Inferior parietal cortex (tissue), 1 donor: ENCODE measurements around the gene DLEC1.
A peak's percentile ranks its signal among the peaks of the same experiment; 100 is the strongest.

ENCODE experiments used
- DNase-seq: peaks from one replicate; pipeline ENCODE4 v3.0.0-alpha.2; 2016; ENCODE audit errors: extremely low spot score

Gene DLEC1

DNA sequence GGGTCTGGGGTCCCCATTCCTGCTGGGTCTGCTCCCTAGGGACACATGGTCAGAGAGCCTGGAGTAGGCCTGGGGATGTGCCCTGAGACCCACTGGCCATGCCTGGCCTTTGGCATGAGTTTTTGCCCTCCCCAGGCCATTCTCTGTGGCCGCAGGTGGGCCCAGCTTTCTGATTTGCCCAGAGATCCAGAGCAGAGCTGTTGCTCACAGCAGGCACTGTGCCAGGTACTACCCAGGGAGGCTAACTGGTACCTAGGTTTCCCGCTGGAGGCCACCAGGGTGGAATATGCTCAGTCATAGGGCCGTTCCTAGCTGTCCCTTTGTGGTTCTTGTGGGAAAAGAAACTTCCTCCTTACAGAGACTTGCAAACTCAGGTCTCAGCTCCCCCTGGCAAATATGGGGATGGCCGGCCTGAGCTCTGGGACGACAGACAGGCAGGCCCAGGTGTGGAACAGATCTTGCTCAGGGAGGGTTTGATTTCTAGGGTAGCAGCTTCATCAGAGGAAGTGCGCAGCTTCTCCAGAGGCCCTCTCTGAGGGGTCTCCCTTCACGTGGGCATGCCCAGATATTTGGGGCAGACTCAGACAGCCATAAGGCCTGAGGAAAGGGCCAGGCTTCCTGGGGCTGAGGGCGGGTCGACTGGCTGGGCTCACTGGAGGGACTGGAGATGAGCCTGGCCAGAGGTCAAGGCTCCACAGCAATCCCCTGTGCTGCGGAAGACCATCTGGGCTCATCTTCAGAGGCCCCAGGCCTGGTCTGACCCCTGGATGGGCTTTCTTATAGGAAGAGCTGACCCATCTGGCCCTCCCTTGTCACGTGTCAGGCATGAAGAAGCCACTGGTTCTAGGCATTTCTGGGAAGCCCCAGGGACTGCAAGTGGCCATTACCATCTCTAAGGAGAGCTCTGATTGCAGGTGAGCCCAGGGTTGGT is 69.9 kb downstream of the DLEC1 start:
- DNase-seq = no peak

DNA sequence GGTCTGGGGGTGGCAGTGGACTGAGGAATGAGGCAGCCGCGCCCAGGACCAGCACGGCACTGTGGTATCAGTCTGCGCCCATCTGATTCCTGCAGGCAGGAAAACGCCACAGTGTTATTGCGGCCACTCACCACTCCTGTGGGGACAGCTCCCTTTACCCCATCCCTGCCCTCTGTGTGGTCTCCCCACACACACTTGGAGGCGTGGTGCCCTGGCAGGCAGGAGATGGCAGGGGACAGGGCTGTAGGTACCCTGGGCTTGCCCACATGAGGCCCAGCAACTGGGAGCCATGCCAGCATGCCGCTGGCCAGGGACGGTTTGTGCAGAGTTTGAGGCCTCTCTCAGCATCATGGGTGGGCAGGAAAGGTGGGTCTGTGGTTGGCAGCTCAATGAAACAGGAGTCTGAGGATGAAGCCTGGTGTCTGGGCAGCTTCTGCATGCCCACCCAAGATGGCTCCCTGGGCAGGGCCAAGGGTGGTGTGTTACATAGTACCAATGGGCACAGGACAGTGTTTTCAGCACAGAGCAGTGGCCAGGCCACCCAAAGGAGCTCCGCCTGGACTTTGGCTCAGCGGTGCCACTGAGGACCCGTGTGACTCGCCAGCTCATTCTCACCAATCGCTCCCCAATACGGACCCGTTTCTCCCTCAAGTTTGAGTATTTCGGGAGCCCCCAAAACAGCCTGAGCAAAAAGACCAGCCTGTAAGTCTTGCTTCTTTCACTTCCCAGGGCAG is 70.7 kb downstream of the DLEC1 start:
- no peak for DNase-seq

DNA sequence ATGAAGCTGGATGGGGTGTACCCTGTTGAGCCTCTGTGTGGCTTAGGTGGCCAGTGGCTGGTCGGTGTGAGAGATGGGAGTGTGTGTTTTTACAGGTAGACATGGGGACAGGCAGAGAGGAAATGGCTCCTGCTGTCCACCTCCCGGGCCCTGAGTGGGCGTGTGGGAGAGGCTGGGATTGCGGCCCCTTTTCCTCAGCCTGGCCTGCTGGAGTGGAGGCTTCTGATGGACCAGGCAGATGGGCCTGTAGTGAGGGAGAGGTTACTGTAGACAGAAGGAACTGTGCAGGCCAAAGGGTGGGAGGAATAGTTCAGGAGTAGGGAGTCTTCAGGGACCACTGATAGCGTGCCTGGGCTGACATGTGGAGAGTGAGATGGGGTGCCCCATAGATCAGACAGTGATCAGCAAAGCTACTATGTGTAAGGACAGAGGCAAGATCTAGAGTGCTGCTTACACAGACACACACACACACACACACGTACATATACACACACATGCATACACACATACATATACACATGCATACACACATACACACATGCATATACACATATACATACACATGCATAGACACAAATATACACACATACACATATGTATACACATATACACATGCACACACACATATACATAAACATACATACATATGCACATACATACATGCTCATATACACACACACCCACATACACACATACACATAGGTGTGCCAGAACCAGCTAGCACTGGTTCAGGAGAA is 71.5 kb downstream of the DLEC1 start:
- no peak for DNase-seq

DNA sequence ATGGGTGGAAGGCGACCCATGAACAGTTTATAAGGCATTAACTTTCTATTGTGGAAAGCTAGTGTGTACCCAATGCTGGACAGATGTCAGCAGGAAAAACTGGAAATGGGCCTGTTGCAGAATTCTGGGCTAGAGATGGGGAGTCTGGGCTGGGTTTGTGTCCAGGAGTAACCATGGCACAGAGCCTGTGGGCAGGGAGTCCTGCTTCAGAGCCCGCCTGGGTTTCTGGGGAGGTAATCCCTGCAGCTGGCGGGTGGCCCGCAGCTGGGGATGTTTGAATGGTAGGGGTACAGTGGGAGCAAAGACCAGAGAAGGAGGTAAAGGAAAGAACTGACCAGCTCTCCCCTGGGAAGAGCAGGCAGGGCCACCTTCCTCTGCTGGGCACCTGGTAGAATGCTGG is 72.2 kb downstream of the DLEC1 start:
- DNase-seq = no peak

DNA sequence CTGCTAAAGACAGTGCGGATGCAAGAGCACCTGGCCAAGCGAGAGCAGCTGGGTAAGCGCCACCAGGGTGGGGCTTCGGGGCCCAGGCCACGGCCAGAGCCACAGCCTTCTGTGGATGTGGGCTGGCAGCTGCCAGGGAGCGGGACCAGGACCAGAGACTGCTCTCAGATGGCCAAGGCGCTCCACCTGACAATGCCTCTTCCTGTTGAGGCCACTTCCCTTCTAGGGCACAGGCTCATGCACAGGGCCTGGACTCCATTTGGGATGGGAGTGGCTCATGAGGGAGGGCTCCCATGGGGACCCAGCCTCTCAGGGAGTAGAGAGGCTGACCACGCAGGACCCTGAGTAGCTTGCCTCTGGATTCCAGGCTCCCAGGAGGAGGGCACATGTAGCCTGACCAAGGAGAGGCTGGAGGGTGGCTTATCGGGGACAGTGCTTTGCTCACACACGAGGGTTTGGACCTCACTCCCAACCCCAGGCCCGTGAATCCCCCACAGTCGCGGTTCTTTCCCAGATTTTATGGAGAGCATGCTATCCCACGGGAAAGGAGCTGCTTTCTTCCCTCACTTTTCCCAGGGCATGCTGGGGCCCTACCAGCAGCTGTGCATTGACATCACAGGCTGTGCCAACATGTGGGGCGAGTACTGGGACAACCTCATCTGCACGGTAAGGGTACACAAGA is 72.8 kb downstream of the DLEC1 start:
- no peak for DNase-seq

DNA sequence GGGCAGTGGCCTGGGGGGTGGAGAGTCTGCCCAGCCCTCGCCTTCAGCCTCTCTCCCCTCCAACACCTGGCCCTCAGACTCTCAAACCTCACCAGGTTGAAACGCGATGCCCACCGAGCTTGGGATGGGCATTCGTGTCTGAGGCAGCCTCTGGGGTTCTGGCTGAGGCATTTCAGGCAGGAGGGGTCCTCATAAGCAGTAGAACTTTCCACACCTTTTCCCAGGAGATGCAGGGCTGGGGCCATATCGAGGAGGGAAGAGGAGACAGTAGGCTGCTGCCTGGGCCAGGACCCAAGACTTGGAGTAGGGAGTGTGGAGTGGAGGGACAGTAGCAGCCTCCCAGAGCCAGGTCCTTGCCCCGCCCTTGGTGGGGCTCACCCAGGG is 73.4 kb downstream of the DLEC1 start:
- no peak for DNase-seq

DNA sequence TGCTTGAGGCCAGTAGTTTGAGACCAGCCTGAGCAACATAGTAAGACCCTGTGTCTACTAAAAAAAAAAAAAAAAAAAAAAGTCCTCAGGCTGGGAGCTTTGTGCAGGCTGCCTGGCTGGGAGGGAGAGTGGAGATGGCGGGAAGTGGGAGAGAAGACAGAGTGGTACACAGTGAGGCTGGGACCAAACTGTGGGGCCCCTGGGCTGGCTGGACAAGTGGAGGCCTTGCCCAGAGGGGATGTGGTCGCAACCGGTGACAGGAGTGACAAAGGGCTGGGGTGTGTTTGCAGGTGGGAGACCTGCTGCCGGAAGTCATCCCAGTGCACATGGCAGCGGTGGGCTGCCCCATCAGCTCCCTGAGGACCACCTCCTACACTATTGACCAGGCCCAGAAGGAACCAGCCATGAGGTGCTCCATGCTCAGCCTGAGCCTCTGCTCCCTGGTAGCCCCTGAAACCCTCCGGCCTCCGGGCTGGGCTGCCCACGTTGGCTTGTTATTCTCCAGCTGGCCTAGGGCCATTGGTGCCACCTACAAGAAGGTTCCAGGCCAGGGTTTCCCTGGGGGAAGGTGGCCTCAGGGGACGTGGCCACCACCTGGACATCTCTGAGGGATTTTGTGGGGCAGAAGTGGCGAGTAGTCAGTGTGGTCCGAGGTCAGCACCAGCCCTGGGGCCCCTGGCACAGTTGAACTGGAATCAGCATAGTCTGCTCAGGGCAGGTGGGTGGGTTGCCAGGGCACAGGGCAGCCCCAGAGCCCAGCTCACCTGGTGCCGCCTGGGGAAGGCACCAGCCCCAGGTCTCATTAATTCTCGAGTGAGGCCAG is 75.3 kb downstream of the DLEC1 start:
- DNase-seq = no peak

DNA sequence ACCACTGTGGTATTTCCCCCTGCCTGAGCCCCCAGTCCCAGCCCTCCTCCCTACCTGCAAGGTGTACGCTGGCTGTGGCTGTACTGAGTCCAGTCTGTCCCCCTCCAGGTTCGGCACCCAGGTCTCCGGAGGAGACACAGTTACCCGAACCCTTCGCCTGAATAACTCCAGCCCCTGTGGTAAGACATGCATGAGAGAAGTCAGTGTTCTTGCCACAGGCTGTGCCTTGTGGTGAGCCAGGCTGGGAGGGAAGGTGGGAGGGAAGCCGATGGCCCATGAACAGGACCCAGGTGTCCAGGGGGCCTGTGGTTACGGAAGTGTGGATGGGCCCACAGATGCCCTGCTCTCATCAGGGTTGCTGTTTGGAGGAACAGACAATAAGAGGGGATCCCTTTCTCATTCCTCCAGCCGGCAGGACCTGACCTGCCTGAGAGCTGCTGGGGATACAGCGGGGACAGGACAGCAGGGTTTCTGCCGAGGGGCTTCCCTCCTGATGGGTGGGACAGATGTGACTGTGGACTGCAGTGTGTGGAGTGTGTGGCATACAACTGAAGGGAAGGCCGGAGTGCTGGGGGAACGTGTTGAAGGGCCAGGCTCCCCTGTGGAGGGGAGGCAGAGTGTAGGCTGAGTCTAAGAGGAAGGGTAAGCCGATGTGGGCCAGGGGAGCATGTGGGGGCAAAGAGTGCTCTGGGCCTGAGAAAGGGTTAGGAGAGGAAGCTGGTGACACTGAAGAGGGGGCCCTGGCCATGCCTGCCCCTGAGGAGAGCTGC is 76.1 kb downstream of the DLEC1 start:
- DNase-seq = no peak

DNA sequence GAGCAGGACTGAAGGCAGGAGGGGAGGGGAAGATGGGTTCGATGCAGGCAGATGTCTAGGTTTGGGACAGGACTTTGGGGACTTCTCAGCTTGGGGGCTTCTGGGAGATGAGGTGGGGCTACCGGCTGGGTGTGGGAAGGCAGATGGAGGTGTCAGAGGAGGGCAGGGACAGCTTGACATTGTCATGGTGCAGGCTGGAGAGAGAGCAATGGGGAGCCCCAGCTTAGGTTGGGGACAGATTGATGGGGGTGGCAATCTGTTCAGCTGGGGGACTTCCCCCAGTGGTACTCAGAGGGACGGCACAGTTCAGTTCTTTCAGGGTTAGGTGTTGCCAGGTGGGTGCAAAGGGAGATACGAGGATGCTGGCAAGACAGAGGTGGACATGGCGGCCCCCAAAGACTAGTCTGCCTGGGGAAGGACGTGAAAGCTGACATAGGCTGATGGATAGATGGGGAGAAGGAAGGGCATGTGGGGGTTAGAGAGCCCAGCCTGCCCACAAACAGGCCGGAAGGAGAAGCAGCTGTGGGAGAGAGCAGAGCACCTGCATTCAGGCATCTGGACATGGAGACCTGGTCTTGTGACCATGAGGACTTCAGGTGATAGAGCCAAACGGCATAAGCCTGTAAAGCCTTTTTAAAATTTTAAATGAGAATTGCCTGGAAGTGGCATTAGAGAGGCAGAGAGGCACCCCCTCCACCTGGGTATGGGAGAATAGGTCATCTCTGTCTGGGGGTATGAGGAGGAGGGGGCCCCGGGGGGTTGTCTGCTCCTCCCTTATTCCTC is 76.8 kb downstream of the DLEC1 start:
- no peak for DNase-seq

DNA sequence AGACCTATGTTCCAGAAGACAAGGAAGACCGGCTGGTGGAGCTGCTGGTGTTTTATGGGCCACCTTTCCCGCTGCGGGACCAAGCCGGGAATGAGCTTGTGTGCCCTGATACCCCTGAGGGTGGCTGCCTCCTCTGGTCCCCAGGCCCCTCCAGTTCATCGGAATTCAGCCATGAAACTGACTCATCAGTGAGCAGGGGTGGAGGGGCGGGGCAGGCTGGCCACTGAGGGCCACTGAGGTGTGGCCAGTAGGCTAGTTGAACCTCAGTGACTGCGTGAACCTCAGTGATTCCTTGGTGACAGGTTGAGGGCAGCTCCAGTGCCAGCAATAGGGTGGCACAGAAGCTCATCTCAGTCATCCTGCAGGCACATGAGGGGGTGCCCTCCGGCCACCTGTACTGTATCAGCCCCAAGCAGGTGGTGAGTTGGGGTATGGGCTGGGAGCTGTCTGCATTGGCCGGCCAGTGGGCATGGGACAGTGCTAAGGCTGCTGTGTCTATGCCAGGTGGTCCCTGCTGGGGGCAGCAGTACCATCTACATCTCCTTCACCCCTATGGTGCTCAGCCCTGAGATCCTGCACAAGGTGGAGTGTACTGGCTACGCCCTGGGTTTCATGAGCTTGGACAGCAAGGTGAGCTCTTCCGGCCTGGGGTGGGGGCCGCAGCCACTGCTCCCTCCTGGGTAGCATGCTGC is 77.6 kb downstream of the DLEC1 start:
- DNase-seq = no peak

DNA sequence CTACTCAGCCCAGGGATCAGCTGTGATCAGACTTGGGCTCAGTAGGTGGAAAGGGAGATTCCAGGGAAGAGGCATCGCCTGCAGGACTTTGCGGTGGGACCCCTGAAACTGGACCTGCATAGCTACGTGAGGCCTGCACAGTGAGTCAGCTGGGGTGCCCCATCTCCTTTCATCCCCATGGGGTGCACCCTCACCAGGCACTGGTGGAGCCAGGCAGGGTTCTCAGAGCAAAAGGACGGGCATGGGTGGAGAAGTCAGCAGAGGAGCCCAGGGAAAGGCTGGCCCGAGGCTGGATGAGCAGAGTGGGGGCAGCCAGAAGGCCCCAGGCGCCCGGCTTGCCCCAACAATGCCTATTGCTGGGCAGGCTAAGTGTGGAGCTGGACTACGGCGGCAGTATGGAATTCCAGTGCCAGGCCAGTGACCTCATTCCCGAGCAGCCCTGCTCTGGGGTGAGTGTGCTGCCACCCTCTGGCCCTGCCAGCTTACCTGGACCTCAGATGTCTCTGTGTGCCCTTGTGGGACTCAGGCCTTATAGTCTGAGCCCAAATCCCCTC is 78.2 kb downstream of the DLEC1 start:
- no peak for DNase-seq

DNA sequence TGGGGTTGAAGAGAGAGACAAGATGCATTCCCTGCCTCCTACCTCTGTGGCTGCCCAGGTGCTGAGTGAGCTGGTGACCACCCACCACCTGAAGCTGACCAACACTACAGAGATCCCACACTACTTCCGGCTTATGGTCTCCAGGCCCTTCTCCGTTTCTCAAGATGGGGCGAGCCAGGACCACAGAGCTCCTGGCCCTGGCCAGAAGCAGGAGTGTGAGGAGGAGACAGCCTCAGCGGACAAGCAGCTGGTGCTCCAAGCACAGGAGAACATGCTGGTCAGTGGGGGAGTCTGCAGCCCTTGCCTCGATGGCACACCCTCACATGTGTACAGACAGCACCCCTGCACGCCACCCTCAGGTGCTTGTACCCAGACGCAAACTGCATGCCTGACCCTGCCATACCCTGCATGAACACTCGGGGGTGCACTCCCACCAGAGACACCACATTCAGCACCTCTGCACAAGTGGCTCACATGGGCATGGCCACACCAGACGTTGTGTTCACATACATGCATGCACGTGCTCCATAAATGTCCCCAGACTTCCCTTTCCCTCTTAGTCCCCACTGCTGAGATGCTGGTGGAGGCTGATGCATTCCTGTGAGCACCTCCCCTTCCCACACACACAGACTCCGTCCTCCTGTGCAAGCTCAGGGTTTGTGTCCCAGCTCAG is 78.9 kb downstream of the DLEC1 start:
- DNase-seq = peak; percentile 48

DNA sequence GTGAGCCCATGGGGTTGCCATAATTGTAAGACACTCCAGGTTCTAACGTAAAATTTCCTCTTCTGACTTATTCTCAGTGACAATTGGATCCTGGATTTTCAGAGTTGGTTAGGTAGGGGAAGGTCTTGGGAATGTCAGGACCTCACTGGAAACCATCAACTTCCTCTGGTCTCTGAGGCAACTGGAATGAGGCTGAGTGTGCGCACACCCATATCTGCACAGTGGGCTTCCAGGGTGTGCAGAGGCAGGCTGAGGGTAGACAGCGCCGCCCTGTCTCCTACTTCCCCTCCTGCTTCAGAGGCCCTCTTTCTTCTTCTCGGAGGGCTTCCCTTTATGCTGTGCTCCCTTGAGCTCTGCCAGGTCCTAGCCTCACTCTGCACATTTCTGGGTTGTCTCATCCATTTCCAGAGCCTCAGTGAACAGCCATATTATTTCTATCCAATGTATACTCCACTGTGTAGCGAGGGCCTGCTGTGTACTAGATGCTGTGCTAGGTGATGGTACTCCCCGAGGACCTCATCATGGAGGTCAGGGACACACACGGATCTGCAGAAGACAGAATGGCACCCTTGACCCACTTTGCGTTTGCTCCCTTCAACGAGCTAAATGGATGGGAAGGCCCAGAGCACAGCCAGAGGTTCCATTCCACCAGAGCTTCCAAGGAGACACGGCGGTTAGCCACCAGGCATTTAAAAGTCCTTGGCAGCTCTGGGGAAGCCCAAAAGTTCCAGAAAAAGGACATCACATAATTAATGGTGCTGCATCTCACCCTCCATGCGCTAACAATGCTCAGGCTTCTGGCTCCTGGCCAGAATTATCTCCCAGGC is 79.6 kb downstream of the DLEC1 start:
- DNase-seq = no peak

DNA sequence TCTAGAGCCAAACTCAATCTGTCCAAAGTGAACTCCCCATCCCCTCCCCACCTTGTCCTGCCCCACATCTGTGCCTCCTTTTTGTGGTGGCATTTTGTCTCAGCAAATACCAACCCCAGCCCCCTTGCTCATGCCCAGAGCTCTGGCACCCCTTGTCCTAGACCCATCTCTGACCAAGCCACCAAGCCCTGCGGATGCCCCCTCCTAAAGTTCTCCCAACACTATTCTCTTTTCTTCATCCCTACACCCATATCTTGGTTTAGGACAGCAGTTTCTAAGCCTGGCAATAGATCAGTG is 80.2 kb downstream of the DLEC1 start:
- no peak for DNase-seq

DNA sequence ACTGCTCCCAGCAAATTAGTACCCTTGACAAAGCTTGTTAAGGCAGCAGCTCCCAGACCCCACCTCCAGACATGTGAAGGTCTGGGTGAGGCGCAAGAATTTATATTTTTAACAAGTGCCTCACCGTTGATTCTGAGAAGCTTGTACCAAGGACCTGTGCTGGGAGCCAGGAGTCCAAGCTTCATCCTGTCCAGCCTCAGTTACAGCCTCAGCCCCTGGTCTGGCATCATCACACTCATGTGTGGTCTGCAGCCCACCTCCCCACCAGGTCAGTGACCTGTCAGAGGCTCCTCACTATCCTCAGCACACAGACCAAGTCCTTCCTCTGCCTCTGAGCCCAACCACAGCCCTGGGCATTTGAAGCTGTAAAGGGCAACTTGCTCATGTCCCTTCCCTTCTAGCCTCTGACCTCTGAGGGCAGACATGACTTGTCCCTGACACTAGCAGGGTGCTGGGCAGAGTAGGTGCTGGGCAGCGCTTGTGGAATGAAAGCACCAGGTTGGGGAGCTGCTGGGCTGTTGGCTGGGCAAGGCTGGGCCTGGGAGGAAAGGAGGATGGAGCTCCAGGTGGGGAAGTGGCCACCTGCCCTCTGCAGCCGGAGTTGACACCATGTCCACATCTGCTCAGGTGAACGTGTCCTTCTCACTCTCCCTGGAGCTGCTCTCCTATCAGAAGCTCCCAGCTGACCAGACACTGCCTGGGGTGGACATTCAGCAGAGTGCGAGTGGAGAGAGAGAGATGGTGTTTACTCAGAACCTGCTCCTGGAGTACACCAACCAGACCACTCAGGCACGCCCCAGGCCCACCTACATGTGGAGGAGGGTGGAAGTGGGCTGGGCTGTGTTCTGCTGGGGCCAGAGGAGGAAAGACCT is 81.0 kb downstream of the DLEC1 start:
- DNase-seq = no peak
